GM21447 (cell line): ENCODE data around the gene PVALEF.

Experiments
- ATAC-seq: cut with Tn5 transposase; IDR thresholded peaks from one replicate; pipeline ENCODE4 v1.9.1; 2021; ENCODE audit not compliant: unreplicated experiment

PVALEF gene

DNA sequence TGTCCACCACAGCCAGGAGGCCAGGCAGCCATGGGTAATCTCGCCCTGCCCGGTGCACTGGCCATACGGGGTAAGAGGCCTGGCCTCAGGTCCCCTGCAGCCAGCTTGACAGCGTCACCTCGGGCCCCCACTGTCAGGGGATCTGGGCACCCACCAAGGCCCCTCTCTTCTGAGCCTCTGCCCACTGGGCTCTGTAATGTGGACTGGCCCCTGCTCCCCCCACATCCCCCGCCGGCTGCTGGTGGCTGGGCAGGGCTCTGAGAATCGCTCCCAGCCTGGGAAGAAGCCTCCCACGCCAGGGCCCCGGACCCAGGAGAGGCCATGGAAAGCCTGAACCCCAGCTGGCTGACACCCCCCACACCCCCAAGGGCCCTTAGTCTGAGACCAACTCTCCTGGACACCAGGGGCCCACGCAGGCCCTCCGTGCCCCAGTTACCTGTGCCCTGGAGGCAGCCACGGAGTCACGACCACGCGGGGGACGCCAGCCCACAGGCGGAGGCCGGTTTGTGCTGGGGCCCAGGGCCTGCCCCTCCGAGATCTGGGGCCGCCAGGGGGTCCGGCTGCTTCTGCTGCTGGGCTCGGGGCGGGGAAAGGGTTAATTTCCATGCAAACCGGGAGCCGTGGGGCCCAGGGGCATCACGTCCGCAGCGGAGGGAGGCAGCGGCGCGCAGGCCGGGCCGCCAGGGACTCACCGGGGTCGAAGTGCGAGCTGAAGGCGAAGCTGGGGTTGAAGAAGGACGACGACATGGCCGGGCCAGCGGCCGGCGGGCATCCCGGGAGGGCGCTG, at the start of gene PVALEF:
Gene PVALEF, plus strand, starts transcription at position 262 of the 787 bp plus-strand sequence. CDS start 15,720 bp downstream, outside the sequence.
- no peak for ATAC-seq

DNA sequence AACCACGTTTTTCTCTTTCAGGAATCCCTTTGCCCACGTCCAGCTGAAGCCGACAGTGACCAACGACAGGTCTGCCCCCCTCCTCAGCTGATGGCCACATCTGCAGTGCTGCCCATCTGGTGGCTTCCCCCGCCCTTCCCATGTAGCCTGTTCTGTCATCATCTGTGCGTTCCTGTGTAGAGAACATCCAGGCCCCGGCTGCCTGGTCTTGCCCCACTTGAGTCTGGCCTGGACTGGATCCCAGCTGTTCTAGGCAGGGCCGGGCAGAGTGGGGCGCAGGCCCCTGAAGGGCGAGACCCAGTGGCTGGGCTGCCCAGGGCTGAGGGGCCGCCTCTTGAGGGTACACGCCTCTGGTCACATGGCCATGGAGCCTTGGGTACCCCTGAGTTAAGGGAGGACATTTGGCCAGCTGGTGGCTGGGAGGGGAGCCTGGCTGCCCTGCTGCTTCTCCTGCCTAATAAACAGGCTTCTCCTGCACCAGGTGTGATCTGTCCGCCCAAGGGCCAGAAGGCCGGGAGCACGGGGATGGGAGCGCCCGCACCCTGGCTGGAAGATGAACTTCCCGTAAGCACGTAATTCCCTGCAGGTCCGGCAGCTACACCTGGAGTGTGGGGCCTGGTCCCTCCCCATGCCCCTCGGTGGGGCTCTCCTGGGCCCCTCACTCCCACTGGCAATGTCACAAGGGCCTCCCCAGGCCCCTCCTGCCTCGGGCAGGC, 49.4 kb upstream of the PVALEF start:
- no peak for ATAC-seq

DNA sequence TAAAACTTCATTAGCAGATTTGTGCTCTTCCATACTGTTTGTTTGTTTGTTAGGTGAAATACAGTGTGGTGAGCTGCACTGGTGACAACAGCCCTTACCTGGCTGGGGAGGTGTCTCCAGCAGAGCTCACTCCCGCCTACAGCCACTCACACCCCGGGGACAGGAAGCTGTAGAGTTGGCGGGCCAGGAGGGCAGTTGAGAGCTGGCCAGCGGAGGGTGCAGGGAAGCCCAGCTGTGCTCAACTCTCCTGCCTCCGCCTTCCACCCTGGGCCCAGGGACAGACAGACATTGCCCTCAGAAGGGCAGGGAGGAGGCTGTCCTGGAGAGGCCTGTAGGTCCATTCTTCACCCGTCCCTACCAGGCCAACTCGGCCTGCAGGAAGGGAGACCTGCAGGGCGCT, 48.6 kb upstream of the PVALEF start:
- ATAC-seq: no peak

DNA sequence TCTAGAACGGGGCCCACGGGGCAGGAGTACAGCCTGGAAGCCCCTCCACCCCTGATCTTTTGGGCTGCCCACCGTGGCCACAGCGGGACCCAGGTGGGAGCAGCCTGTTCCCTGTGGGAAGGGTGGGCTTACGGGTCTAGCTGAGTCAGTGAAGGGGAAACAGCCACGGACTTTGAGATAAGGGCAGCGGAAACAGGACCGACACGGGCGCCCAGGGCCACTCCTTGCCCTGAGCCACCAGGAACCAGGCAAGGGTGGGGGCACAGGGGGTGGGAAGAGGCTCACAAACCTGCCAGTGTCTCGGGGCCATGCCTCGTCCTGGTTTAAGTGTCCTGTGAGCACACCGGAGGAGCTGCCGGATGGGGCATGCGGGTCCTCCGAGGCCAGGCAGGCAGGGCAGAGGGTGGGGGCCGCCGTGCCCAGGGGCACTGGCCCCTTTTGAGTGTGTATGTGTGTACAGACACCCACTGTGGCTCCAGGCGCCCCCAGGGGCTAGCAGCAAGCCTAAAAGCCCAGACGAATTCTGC, 47.6 kb upstream of the PVALEF start:
- no peak for ATAC-seq

DNA sequence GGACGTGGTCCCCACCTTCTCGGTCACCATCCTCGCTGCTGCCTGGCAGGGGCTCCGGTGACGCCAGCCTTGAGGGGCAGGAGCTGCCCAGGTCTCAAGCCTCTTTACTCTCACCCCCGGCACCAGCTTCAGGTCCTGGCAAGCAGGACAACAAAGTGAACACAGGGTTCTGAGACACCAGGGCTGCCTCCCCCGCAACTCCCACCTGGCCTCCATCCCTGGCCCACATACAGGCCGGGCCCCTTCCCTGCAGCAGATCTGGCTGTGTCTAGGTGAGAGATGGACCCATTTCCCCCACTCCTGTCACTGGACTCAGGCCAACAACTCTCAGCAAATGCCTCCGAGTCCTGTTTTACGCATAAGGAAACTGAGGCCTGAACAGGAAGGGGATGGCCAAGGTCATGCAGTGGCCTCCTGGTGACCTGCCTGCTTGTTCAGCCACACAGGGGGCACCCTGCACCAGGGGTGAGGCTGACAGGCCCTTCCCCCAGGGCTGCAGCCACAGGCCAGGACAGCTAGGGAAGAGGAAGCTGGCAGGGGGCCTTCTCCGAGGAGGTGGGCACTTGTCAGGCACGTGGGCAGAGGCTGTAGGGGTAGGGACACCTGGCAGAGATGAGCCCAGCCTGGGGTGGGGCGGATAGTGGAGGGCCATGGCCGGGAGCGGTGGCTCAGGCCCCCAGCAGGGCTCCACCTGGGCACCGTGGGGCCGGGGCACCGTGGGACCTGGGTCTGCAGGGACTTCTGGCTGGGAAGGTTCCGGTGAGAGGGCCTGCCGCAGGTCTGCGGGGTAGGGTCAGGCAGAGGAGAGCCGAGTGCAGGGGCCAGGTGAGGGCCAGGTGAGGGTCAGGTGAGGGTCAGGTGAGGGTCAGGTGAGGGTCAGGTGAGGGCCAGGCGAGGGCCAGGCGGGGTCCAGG, 46.7 kb upstream of the PVALEF start:
- no peak for ATAC-seq

DNA sequence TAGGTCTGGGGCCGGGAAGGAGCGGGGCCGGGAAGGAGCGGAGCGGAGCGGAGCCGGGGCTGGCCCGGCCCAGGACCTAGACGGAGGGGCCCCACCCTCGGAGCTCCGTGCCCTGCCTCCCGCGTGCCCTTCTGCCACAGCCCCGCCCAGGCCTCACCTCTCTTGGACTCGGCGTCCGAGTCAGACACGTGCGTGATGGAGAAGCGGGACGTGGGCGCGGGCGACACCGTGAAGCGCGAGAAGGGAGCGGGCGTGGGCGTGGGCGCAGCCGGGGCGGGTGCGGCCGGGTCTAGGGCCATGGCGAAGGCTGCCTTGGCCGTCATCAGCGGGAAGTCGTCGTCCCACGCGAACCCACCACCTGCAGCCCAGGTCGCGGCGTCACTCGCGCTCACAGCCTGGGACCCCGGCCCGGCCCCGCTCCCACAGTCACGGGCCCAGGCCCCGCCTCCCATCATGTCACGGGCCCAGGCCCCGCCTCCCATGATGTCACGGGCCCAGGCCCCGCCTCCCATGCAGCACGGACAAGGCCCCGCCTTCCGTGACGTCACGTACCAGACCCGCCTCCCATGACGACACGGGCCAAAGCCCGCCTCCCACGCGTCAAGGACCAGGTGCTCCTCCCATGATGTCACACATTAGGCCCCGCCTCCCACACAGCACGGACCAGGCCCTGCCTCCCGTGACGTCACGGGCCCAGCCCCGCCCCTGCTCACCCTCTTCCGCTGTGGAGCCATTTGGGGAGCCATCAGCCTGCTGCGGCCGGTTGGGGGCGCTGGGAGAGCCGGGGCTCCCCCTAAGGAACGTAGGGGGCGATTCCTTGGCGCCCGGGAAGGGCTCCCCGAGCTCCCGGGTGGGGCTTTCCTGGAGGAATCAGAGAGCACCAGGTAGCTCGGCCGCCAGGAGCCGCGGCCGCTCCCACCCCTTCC, 45.8 kb upstream of the PVALEF start:
- no peak for ATAC-seq

DNA sequence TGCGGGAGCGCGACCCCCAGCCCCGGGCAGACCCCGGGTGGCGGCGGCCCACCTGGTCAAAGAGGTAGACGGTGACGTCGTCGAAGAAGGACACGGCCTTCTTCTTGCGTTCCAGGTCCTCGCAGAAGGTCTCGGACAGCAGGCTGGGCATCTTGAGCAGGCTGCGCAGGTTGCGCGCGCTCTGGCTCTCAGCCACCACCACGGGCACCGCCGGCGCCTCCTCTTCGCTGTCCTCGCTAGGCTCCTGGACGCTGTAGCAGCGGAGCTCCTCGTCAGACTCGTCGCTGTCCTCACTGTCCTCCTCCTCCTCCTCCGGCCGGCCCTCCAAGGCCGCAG, 45.2 kb upstream of the PVALEF start:
- no peak for ATAC-seq

DNA sequence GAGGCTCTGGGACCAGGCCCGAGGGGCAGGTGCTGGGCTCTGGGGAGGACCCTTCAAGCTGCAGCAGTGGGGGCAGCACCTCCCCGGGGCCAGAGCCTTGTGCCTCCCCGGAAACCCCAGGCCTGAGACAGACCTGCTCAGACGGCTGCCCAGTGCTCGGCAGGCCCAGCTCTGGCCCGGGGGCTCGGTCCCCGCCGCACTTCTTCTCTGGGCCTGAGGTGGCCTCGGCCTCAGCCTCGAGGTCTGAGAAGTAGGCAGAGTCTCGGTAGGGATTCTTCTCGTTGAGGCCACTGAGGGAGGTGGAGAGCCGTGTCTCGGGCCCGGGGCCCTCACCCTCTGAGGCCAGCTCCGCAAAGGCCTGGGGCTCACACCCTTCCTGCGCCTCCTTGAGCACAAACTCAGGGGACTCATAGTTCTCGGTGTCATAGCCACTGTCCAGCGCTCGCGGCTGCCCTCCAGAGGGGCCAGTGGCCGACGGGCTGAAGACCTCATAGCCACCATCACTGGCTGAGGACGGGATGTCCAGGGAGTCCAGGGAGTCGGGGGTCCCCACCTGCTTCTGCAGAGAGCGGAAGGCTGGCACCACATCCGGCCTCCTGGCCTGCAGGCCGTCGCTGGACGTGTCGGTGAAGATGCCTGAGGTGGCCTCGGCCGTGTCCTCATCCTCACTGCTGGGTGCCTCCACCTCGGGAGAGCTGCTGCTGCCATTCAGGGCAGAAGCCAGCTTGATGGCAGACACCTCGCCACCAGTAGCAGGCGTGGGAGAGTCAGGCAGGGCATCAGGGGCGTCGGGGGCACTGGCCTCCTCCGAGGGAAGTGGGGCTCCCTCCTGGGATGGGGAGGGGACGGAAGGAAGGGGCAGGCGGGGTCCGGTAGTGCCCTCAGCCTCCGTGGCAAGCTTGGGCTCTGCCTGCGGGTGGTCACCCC, 44.3 kb upstream of the PVALEF start:
- no peak for ATAC-seq

DNA sequence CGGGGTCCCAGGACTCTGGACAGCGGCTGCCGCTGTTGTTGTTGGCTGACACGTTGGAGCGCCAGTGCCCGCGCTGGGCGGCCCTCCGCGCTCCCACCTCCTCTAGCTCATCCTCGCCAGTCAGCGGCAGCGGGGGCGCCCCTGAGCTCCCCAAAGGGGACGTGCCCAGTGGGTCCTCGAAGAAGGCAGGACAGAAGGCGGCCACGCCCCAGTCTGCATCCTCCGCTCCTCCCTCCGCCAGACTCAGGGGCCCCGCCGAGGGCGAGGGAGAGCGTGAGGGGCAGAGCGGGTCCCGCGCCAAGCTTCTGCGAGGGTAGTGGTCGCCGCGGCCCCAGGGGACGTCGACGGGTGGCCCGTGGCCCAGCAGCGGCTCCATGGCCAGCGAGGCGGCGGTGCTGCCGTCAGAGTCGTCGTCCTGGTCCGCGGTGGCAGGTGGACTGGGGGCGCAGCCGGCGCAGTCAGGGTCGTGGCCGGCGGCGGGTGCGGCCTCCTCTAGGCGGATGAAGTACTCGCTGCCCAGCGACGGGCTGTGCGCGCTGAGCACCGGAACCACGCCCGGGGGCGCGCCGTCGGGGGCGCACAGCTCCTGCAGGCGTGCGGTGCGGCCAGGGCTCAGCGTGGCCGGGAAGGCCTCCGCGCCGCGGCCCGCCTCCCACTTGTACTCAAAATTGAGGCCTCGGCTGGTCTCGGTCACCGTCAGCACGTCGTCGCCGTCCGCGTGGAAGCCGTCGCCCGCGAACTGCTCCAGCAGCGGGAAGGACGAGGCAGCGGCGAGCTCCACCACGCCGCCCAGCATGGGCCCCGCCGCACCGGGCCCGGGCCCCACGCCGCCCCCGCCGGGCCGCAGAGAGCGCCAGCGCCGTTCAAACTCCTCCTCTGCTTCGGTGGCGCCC, 43.2 kb upstream of the PVALEF start:
- ATAC-seq: no peak

DNA sequence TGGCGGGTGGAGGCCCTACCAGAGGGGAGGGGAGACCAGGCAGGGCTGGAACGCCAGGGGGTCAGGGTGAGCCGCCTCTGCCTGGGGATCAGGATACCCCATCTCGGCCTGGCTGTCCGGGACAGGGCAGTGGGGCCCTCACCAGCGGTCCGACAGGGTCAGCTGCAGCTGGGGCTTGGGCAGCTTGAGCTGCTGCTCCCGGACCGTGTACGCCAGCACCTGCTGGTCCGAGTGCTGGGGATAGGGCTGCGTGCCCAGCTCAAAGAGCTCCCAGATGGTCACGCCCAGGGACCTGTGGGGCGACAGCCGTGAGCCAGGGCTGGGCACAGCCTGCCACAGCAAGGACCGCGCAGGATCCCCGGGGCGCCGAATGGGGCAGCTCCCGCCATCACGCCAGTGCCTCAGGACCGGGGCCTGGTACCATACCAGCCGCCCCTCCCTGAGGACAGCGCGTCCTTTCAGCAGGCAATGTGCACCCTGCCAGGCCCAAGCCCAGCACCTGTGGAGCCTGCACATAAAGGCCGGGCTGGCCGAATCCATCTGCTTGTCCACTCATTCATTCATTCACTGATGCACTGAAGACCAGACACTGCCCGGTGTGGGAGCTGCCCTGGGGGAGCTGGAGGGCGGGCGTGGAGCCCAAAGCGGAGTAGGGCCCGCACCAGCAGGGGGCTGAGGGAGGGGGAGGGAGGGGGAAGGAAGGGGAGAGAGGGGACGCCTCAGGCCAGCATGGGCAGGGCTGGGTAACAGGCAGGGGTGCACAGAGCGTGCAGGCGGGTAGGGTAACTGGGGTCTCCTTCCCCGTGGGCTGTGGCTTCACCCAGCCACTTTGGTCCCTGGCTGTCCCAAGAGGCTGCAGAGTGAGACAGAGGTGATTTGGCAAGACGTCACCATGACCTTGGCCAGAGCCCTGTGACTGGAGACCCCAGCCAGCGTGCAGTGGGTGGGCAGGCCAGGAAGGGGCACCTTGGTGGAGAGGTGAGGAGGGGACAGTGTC, 42.0 kb upstream of the PVALEF start:
- no peak for ATAC-seq

DNA sequence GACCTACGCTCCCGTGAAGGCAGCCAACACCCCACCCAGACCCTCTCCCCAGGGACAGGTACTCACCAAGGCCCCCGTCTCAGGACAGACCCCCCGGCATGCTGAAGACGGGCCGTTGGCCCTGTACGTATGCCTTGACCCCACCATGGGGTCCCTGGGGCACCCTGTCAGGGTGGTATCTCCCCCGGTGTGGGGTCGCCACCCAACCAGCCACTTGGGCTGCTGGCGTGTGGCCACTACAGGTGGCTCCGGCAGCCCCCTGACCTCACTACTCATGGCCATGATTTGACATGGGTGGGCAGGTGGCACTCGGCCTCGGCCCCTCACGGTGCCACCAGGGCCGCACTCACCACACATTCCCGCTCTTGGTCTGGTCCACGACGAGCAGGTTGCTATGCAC, 40.9 kb upstream of the PVALEF start:
- no peak for ATAC-seq

DNA sequence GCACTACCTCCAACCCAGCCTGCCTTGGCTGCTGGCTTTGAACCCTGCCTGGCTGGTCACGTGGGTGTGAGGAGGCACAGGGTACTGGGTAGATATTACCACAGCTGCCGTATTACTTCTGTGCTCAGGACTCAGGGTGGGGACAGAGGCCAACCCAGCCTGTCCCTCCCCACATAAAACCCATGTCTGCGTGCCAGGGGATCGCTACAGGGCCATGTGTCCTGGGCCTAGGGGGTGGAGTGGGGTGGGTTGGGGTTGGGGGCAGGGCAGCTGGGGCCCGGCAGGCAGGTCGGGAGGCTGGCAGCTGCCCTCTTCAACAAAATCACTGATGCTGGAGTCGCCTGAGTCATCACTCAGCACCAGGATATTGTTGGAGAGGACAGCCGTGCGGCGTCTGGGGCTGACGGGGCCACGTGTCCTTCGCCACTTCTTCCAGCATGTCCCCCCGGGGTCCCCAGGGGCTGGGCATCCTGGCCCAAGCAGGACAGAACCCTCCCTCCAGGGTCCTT, 39.7 kb upstream of the PVALEF start:
- ATAC-seq: no peak

DNA sequence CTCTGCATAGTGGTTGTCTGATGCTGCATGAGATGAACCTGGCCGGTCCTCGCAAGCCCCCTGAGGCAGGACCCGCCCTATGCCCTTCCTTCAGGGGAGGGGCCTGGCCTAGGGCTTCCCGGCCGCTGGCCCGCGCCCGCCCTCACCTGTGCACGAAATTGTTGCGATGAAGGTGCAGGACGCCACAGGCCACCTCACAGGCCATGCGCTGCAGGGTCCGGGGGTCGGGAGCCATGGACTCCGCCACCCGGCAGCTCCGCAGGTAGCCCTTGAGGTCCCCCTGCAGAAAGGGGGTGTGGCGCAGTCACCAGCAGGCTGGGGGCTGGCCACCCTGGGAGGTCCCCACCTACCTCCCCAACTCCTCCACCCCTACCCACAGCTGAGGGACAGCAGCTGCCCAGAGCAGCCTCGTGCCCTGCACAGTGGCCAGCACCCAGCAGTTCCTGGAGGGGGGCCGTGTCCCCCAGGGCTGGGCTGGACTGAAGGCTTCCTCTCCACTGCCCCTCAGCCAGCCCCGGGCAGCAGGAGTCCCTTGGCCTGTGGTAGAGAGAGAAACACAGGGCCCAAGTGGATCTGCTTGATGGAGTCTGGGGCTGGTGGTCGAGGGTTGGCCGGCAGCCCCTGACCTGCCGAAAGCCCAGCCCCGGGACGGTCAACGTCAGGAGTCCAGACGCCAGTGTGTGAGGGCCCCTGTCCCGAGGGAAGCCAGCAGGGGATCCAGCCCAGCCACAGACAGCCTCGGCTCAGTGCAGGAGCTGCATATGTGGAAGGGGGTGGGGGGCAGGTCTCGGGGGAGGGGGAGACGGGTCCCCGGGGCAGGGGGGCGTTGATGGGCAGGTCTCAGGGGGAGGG, 38.8 kb upstream of the PVALEF start:
- no peak for ATAC-seq

DNA sequence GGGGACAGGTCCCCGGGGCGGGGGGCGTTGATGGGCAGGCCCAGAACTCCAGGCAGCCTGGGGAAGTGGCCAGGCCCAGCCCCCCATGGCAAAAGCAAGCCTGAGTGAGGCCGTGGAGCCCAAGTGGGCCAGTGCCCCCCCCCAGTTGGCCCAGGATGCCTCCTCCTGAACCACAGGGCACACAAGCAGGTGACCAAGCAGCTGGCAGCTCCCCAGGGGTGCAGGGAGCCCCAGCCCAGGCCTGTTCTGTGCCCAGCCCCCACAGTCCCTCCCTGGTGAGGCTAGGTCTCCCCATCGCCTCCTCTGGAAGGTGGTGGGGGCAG, 38.2 kb upstream of the PVALEF start:
- no peak for ATAC-seq

DNA sequence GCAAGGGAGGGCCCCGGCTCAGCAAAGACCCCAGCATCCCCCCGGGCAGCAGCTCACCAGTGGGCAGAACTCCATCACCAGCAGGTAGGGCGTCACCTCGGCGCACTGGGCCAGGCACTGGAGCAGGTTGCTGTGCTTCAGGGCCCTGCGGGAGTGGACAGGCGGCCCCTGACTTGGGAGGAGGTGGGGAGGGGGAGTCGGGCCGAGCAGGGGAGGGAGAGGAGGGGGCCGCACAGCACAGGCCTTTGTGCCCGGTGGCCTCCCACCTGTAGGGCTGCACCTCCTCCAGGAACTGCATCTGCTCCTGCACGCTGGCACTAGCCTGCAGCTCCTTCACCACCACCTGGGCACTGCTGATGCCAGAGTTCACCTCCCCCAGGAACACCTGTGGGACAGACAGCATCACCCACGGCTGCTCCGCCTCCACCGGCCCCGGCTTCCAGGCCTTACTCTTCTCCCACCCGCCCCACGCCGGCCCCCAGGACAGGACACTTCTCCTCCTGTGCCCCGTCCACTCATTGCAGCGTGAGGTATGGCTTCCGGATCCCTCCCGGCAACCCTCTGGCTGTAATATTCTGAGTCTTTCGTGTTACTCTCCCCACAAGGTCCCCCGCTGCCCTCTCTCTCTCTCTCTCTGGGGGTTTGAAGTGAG, 37.7 kb upstream of the PVALEF start:
- no peak for ATAC-seq

DNA sequence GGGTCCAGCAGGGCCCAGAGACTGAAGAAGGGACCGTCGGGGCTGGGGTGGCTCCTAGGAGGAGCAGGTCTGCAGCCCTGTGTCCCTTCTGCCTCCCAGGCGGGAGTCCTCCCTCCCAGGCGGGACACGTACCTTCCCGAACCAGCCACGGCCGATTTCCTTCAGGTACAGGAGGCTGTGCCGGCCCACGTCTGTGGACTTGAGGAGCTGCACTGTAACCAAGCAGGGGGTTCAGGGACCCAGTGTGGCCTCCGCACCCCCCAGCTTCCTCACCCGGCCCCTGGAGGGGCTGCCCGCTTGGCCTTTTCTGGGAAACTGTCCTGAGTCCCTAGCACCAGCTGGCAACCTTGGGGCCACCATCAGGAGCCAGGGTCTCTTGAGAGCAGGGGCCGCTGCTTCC, 37.0 kb upstream of the PVALEF start:
- ATAC-seq: no peak
